ENCODE results near the gene ZNF521.

ZNF521 gene

GRCh38 chr18:25335062-25335461 lies 16.9 kb downstream of the ZNF521 start:
- no peak for DNase-seq

- no peak for DNase-seq
These were observed 17.4 kb downstream of the ZNF521 start for GRCh38 chr18:25334588-25334987.

DNA sequence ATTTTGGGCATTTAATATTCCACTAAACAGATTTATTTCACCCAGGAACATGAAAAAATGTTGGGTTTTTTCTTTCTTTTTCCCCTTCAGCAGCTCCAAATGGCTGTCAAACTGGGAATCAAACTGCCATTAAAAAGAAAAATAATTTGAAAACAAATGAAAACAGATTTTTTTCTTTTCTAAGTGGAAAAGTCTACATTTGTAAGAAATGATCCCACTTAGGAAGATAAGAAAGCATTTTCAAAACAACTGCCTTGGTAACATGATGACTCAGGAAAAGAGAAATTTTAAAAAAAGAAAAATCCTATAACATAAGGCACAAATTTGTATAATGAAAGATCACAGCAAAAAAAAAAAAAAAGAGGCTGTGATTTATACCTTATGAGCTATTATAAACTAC lies 20.0 kb downstream of the ZNF521 start:
- DNase-seq, result no peak

DNA sequence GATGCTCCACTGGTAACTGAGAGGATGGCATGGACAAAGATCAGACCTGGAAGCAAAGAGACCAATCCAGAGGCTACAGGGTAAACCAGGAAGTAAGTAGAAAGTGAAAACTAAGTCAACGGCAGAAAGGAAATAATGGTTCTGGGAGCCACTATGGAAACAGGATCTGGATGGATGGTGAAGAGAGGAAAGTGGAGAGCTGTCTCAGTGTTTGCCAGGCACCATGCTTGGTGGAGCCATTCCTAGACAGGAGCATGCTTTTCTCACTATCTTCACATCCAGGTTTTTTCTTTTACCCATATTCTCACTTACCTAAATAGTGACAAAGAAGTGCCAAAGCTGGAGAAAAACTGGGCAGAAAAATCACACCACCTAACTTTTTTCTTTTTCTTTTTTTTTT lies 22.2 kb downstream of the ZNF521 start:
- no peak for DNase-seq

GRCh38 chr18:25327584-25327983 lies 24.4 kb downstream of the ZNF521 start:
- no peak for DNase-seq

DNA sequence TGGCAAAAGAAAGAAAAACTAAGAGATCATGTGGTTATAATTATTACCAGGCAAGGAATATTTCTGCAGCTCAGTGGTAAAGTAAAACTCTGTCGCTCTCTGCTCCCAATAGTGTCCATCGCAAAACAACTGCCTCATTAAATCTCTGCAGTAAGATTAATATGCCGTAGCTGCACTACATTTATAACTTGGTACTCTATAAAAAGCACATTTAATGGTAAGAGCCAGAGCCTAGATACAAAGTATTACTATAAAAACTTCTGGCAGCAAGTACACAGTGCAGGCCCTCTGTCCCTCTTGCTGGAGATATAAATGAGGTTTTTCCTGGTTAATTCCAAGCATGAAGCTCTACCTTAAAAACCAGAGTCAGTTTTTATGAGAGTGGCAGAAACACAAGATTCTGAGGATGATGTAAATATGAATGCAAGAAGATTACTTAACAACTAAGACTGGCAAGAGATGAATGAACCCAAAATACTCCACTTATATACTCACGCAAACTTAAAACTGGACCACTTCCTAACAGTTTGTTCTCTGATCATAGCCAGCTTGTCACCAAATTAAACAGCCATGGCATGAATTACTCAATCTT lies 25.5 kb downstream of the ZNF521 start:
- no peak for DNase-seq

GRCh38 chr18:25322806-25323205 lies 29.2 kb downstream of the ZNF521 start:
- DNase-seq, result no peak

GRCh38 chr18:25316381-25317018 lies 35.5 kb downstream of the ZNF521 start:
- DNase-seq, result no peak

DNA sequence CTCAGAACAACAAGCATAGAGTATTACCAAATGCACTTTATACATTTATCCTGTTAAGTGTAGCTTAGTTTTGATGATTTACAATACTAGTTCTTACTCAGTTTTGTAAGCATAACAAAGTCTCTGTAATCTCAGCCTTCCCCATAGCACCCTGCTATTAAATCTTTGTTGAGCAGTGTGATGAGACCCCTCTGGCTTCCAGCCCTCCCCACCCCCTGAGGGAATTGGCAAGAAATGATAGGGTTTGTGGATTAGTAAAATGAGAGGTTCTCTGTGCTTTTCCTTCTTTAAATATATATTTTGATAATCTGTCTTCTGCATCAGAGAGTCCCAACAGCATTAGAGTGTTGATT lies 37.2 kb downstream of the ZNF521 start:
- DNase-seq, result no peak

DNA sequence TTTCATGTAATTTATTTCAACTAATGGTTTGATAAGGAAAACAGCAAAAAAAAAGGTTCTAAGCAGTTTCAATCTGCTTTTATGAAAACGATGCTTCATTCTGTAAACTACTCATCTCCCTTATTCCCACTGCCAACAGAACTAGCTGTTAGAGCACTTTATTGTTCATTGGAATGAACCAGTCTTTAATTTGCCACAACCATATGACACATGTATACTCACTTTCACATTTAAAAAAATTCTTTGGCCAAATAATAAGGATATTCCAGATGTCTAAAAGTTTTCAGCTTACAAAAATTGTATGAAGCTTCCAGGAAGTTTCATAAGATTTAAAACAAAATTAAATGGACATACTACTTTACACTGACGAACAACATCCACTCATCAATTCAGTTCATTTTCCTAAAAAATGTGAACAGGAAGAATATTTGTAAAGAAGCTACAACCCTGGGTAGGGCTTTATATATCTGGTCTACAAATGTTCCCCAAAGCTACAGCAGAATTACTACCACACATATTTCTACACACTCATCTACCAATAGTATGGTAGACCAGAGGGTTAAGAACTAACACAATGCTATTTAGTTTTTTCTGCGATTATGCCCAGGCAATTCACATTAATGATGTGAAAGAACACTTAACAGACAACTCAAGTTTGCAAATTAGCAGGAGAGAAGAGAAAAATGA lies 37.7 kb downstream of the ZNF521 start:
- DNase-seq, result no peak

DNA sequence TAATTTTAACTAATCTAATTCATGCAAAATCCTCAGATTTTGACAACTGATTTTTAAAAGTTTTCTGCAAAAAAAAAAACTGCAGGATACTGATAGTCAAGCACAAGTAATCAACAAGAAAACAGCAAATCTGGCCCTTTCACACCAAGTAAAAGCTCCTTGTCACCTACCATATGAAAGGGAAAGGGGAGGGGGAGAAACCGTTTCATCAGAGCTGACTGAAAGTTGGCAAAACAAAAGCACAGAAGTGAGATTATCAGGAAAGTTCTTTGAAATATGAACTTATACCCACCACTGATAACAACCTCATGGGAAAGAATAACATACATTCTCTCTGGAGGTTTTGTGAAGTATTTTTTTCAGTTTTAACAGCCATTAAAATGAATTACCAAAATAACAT lies 38.7 kb downstream of the ZNF521 start:
- DNase-seq, result no peak

- DNase-seq, result no peak
These were observed 41.9 kb downstream of the ZNF521 start for GRCh38 chr18:25310045-25310444.

- no peak for DNase-seq
These were observed 43.6 kb downstream of the ZNF521 start for GRCh38 chr18:25308381-25308780.

- no peak for DNase-seq
These were observed 44.8 kb downstream of the ZNF521 start for GRCh38 chr18:25307192-25307591.

DNA sequence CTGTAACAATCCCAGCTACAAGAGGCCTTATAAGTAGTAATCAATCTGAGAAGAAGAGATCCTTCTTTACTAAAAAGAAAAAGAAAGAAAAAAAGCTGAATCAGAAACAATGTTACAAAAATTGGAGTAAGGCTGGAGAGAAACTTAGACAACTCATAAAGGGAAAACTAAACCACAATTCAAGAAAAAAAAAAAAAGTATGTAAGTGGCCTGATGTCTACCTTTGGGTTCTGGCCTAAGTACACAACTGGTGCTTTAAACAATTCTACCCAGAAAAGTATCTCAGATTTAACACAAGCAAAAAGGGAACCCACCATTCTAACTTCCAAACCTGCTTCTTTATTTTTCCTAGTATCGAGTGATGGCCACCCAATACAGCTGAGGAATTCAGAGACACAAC lies 45.3 kb downstream of the ZNF521 start:
- no peak for DNase-seq

DNA sequence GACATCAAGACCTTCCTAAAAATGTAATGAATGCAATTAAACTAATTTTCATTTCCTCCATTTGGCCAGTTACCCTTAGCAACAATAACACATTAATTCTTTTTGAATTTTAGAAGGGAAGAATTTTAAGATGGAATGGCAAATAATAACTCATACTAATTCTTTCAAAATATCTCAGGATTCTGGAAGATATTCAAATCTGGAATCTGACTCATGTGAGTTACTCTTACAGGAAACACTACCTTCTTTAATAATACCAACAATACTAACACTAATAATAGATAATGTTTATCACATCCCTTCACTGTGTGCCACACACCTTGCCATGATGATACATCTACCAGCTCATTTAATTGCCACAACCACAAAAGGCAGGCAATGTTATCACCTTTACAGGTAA lies 46.4 kb downstream of the ZNF521 start:
- no peak for DNase-seq

DNA sequence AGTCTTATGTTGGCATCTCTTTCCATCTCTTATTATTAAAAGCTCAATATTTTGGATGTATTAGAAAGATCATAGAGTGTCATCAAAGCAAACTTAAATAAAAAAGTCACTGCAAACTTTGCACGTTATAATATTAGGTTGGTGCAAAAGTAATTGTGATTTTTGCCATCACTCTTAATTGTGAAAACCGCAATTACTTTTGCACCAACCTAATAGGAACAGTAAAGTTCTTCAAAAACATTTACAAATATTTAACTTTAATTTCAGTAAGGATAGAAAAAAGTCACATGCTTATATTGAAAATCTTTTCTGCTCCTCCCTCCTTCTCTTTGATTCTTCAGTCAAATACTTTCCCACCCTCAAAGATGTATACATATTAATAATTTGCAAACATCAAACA lies 51.5 kb downstream of the ZNF521 start:
- DNase-seq, result no peak

GRCh38 chr18:25299426-25300300 lies 52.3 kb downstream of the ZNF521 start:
- DNase-seq, result no peak

- DNase-seq, result no peak
These were observed 53.1 kb downstream of the ZNF521 start for GRCh38 chr18:25298853-25299274.

GRCh38 chr18:25295624-25296138 lies 56.3 kb downstream of the ZNF521 start:
- no peak for DNase-seq

DNA sequence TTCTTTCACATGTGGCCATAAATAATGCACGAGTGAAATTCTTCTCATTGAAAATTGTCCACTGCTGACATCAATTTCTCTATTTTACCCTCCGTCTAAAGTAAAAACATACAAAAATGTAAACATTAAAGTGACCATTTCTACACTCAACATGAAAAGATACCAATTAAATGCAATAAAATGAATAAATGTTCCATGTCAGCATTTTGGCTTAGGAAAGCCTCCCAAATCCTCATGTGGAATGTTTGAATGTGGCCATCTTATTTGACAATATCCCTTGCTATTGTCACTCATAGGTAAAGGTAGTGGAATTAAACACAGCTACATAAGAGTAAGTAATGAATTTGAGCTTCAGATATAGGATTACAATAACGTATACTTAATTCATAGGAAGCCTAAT lies 60.8 kb downstream of the ZNF521 start:
- no peak for DNase-seq

- no peak for DNase-seq
These were observed 62.9 kb downstream of the ZNF521 start for GRCh38 chr18:25289001-25289631.

Measured in NCI-H345 (cell line).